ENCODE data around the gene FGD3.

Gene FGD3

GRCh38 chr9:93072383-93072795 is 125.1 kb downstream of the FGD3 start:
- DNase-seq (ENCODE audit: low read depth) = no peak

GRCh38 chr9:93076101-93076791 is 128.9 kb downstream of the FGD3 start:
- DNase-seq (ENCODE audit: low read depth) = no peak

DNA sequence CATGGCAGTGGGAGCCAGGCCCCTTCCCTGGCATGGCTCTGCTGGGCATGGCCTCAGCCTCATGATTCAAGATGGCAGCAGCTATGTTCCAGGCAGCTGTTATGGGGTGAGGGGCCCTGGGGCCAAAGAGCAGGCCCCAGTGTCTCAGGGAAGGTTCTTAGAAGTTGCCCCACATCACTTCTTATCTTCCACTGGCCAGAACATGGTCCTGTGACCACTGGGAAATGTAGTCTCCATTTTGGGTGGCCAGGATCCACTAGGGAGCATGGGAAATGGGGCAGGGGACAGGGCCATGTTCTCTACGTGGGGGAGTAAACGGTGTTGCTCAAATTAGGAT is 129.4 kb downstream of the FGD3 start:
- DNase-seq (ENCODE audit: low read depth) = no peak

DNA sequence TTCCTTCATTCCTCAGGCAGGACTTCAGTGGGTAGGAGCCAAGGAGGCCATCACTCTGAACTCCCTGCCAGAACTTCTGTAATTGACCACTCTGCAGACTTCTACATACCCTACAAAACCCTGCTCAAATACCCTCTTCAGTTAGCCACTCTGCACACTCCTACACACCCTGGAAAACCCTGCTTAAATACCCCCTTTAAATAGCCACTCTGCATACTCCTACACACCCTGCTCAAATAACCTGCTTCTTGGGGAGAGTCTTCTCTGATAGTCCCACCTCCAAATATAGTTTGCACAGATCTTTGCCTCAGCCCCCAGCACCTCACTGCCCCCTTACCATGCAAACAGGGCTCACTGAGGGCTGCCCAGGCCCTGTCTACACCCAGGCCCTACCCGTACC is 130.0 kb downstream of the FGD3 start:
- no peak for DNase-seq (ENCODE audit: low read depth)

- no peak for DNase-seq (ENCODE audit: low read depth)
Observed at GRCh38 chr9:93077811-93078210, 130.5 kb downstream of the FGD3 start.

- no peak for DNase-seq (ENCODE audit: low read depth)
Observed at GRCh38 chr9:93079371-93079770, 132.0 kb downstream of the FGD3 start.

- DNase-seq (ENCODE audit: low read depth) = no peak
Observed at GRCh38 chr9:93080406-93080805, 133.1 kb downstream of the FGD3 start.

- DNase-seq (ENCODE audit: low read depth) = no peak
Observed at GRCh38 chr9:93081081-93081529, 133.8 kb downstream of the FGD3 start.

DNA sequence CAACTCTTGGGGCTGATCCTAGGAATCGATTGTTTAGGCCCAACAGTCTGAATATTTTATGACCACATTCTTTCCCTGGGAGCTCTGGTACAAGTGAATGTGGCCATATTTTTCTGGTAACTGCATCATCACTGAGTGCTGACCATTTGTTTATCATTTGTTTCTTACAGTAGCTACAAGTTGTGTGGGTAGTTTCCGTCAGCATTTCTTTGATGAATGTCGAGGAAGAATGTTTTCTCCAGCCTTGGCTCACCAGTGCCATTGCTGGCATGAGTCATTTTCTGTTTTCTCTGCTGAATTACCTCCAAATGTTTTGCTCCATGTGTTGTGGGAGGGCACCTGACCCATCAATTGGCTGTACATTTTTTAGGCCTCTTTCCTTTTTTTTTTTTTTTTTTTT is 134.6 kb downstream of the FGD3 start:
- DNase-seq (ENCODE audit: low read depth) = no peak

- DNase-seq (ENCODE audit: low read depth) = no peak
Observed at GRCh38 chr9:93082841-93083411, 135.6 kb downstream of the FGD3 start.

DNA sequence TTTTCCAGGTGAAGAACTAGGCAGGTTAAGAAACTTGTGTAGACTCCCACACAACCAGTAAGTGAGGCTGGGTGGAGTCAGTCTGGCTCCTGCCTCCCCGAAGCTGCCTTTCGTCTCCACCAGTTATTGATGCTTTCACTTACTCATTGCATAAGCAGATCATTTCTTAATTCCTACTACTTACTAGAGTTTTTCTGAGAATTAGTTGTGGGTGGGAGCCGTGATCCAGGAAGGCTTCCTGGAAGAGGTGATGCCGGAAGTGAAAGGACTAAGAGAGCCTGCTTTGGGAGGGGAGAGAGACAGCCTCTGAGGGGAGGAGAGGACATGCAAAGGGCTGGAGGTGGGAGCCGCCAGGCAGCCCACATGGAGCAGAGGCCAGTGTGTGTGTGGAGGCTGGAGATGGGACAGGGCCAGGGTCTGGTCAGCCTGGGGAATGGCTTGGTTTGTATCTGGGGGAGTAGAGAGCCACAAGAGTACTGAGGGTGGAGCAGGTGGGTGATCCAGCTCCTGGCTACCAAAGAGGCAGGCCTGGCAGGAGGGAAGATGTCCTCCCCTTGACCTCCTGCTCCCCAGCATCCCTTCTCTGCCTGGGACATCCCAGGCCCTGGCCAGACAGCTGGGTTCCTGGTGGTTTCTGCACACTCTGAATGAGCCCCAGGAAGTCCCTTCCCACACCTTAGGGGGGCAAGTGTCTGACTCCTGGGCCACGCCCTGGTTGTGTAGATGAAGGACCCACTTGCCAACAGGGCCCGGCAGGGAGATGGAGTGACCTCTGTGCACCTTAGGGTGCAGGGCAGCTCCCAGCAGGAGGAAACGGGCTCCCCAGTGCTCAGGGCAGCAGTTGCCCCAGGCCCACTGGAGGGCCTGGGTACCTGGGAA is 136.5 kb downstream of the FGD3 start:
- DNase-seq (ENCODE audit: low read depth) = no peak

DNA sequence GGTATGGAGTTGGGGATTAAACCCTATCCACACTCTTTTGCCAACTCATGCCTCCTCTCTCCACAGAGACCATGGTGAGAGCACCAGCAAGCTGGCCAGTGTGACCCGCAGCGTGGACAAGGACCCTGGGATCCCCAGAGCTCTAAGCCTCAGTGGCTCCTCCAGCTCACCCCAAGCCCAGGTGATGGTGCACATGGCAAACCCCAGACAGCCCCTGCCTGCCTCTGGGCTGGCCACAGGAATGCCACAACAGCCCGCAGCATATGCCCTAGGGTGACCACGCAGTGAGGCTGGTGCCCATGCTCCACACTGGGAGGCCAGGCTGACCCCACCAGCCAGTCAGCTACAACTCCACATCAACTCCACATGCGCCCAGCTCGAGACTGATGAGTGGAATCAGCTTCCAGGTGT is 137.2 kb downstream of the FGD3 start:
- no peak for DNase-seq (ENCODE audit: low read depth)

DNA sequence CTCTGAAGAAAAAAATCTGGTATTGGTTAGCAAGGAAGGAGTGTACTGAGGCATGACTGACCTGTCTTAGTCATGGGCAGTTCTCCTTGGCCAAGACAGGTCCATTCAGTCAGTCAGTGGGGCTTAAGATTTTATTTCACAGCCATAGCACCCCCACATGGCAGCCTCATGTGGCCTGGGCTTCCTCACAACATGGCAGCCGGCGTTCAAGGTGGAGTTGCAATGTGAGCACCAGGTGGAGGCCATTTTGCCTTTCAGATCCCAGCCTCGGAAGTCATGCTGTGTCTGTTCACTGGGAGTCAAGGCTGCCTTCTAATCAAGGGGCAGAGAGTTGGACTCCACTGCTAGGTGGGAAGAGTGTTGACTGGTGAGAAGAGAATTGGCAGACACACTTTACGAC is 138.4 kb downstream of the FGD3 start:
- DNase-seq (ENCODE audit: low read depth) = no peak

All from CMK (cell line).